ENCODE data around the gene UBE2Q1.

The UBE2Q1 gene

GRCh38 chr1:154557939-154558719 is at the start of gene UBE2Q1:
Gene UBE2Q1 (minus strand): TSS chr1:154558662. CDS start chr1:154558553, 109 bp downstream.
- Mint-ChIP-seq H3K9me3 (no peaks in the 10 kb centered on the region), H3K4me3 (peak within 1 kb of the TSS; percentile 91 to 94 (median 94))

GRCh38 chr1:154607609-154608396 is 49.3 kb upstream of the UBE2Q1 start, which contains the start of gene ADAR:
Gene ADAR (minus strand): TSS chr1:154608186. CDS start chr1:154608006, 180 bp downstream.
- TF ChIP-seq CTCF (IDR thresholded peaks at IDR 0.05; ENCODE audit: unreplicated experiment in 3 of 3), result no peak
- H3K4me3 Mint-ChIP-seq, result peak within 1 kb of the TSS; percentile 89 to 96 (median 95)
- H3K27me3 Mint-ChIP-seq (ENCODE audit: low read depth), result no peaks in the 10 kb centered on the region
- no peaks in the 10 kb centered on the region for H3K9me3 Mint-ChIP-seq
- H3K27ac Mint-ChIP-seq, result peak within 1 kb of the TSS; percentile 95 to 99 (median 98)
- peaks cover 18% of the 10 kb centered on the region for H3K36me3 Mint-ChIP-seq (ENCODE audit: low read depth)
- peaks cover 43% of the 10 kb centered on the region for H3K4me1 Mint-ChIP-seq

More at GRCh38 chr1:154557939-154558719, at the start of gene UBE2Q1:
- H3K27ac Mint-ChIP-seq, result peak within 1 kb of the TSS; percentile 87 to 97 (median 94)
- H3K4me1 Mint-ChIP-seq, result peaks cover 36% of the 10 kb centered on the region
- H3K36me3 Mint-ChIP-seq (ENCODE audit: low read depth), result peaks cover 28% of the 10 kb centered on the region
- H3K27me3 Mint-ChIP-seq (ENCODE audit: low read depth), result peaks cover under 1% of the 10 kb centered on the region
- TF ChIP-seq CTCF (IDR thresholded peaks at IDR 0.05; ENCODE audit: unreplicated experiment in 3 of 3), result no peak

GRCh38 chr1:154607106-154607608 is 48.7 kb upstream of the UBE2Q1 start:
- peak overlapping the region; percentile 89 to 96 (median 95) for H3K4me3 Mint-ChIP-seq
- H3K9me3 Mint-ChIP-seq, result no peaks in the 10 kb centered on the region

GRCh38 chr1:154605534-154605933 is 47.1 kb upstream of the UBE2Q1 start:
- TF ChIP-seq CTCF (IDR thresholded peaks at IDR 0.05; ENCODE audit: unreplicated experiment in 3 of 3), result no peak
- Mint-ChIP-seq H3K27ac (no peak overlapping the region), H3K27me3 (ENCODE audit: low read depth) (no peaks in the 10 kb centered on the region), H3K4me3 (no peak overlapping the region), H3K36me3 (ENCODE audit: low read depth) (peaks cover 35% of the 10 kb centered on the region), H3K9me3 (no peaks in the 10 kb centered on the region), H3K4me1 (peaks cover 29% of the 10 kb centered on the region)

More at GRCh38 chr1:154607106-154607608, 48.7 kb upstream of the UBE2Q1 start:
- H3K4me1 Mint-ChIP-seq, result peaks cover 43% of the 10 kb centered on the region
- H3K36me3 Mint-ChIP-seq (ENCODE audit: low read depth), result peaks cover 19% of the 10 kb centered on the region
- peak overlapping the region; percentile 95 to 99 (median 98) for H3K27ac Mint-ChIP-seq
- no peak for TF ChIP-seq CTCF (IDR thresholded peaks at IDR 0.05; ENCODE audit: unreplicated experiment in 3 of 3)
- H3K27me3 Mint-ChIP-seq (ENCODE audit: low read depth), result no peaks in the 10 kb centered on the region

GRCh38 chr1:154603317-154603716 is 44.9 kb upstream of the UBE2Q1 start:
- Mint-ChIP-seq H3K4me3 (no peak overlapping the region), H3K27me3 (ENCODE audit: low read depth) (no peaks in the 10 kb centered on the region), H3K27ac (no peak overlapping the region), H3K4me1 (peaks cover 23% of the 10 kb centered on the region), H3K9me3 (no peaks in the 10 kb centered on the region), H3K36me3 (ENCODE audit: low read depth) (peaks cover 50% of the 10 kb centered on the region)
- TF ChIP-seq CTCF (IDR thresholded peaks at IDR 0.05; ENCODE audit: unreplicated experiment in 3 of 3), result no peak

Measured in nephron (organoid).